Urinary bladder (tissue), 4 donors: ENCODE results near the gene CCDC40. TPM values are rescaled to one million over a fixed set of nuclear protein-coding genes. Genes with fewer than 3 reads are reported as not detected.

Experiments
- DNase-seq: peaks from one replicate; pipeline ENCODE4 v3.0.0-alpha.2; 2015; ENCODE audit errors: extremely low spot score
- H3K27ac ChIP-seq: one replicate; pipeline ENCODE4 v1.5.1; 2013; ENCODE audit warnings: low read depth, mild to moderate bottlenecking, moderate library complexity
- H3K36me3 ChIP-seq: one replicate; pipeline ENCODE4 v1.6.1; 2013; ENCODE audit warnings: mild to moderate bottlenecking, moderate library complexity; ENCODE audit not compliant: insufficient read depth
- H3K4me1 ChIP-seq: one replicate; pipeline ENCODE4 v1.6.1; 2013; ENCODE audit warnings: mild to moderate bottlenecking, moderate library complexity; ENCODE audit not compliant: insufficient read depth
- H3K4me3 ChIP-seq: one replicate; pipeline ENCODE4 v1.5.1; 2013; ENCODE audit warnings: low read depth, low read length
- WGBS: extraction: QIAGEN DNeasy Blood & Tissue Kit; methylation state at CpG from one replicate; pipeline ENCODE4 v1.1.7; 2013; 5-methylcytosine and 5-hydroxymethylcytosine counted together
- polyA plus RNA-seq: library from polyadenylated mRNA; stranded (reverse); fragments of 200-250 nt; gene quantifications from one replicate; pipeline ENCODE4 v1.2.3, GENCODE V29; 2013
- total RNA-seq: library from RNA; depleted of rRNA; stranded (reverse); fragments of >200 nt; gene quantifications from one replicate; pipeline ENCODE4 v1.2.3, GENCODE V29; 2014
- donor health status: healthy with polysubstance abuse.
- donor health status: healthy.

CCDC40 gene
- total and polyA plus RNA-seq, 2 donors, result 2.2 to 8.0 TPM

DNA sequence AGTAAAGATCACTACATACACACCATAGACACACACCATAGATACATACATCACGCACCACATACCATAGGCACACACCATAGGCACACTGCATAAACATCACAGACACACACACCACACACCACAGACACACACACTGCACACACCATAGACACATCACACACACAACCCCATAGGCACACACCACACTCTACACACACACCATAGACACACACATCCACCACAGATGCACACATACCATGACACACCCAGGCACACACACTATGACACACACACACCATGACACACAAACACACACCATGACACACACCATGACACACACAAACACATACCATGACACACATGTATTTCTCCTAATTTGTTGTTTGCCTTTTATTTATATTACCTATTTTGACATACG is 14.8 kb upstream of the CCDC40 start:
- H3K36me3 ChIP-seq, result no peaks in the 10 kb centered on the region
- no peak for DNase-seq
- no peak overlapping the region for H3K27ac ChIP-seq
- H3K4me3 ChIP-seq, result no peak overlapping the region
- 96% methylated on average over 2 of the region's 2 CpGs for WGBS
- peaks cover 2% of the 10 kb centered on the region for H3K4me1 ChIP-seq

GRCh38 chr17:80023481-80024205 is 12.8 kb upstream of the CCDC40 start:
- Histone ChIP-seq H3K4me1 (peaks cover 2% of the 10 kb centered on the region), H3K27ac (no peak overlapping the region), H3K36me3 (no peaks in the 10 kb centered on the region), H3K4me3 (peak overlapping the region; percentile 10)
- no peak for DNase-seq
- WGBS, result 44% methylated on average over 43 of the region's 43 CpGs

DNA sequence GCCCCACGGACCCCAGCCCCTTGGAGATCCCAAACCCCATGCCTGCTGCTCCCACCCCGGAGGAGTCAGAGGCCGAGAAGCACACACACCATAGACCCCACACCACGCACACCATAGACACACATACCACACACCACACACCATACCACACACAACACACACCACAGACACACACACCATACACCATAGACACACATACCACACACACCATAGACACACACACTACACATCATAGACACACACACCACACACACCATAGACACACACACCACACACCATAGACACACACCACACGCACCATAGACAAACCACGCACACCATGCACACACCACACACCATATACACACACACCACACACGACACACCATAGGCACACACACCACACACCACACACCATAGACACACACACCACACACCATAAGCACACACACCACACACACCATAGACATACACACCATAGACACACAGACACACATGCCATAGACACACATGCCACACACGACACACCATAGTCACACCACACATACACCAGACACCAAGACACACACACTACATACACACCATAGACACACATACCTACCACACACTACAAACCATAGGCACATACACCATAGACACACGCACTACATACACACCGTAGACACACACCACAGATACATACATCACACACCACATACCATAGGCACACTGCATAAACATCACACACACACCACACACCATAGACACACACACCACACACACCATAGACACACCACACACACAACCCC is 12.1 kb upstream of the CCDC40 start:
- 49% methylated on average over 10 of the region's 10 CpGs for WGBS
- peaks cover 3% of the 10 kb centered on the region for H3K4me1 ChIP-seq
- DNase-seq, result no peak
- no peak overlapping the region for H3K27ac ChIP-seq
- H3K4me3 ChIP-seq, result peak overlapping the region; percentile 10
- H3K36me3 ChIP-seq, result no peaks in the 10 kb centered on the region

DNA sequence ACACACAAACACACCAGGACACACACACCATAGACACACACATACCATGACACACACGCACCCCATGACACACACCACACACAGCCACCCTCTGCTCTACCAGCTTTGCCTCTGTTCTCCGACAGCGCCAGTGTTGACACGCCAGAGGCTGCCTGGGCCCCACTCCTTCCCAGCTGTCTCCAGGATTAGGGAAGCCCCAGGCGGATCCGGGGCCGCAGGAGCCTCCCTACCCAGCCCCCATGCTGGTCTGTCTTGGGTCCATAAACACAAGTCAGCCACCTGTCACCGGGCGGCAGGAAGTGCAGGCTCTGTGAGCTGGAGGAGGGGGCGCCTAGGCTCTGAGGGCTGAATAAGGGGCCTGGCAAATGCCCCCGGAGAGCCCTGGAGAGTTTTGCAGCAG is 11.3 kb upstream of the CCDC40 start:
- no peak overlapping the region for H3K27ac ChIP-seq
- peaks cover 3% of the 10 kb centered on the region for H3K4me1 ChIP-seq
- H3K4me3 ChIP-seq, result no peak overlapping the region
- WGBS, result 46% methylated on average over 11 of the region's 11 CpGs
- DNase-seq, result no peak
- no peaks in the 10 kb centered on the region for H3K36me3 ChIP-seq

DNA sequence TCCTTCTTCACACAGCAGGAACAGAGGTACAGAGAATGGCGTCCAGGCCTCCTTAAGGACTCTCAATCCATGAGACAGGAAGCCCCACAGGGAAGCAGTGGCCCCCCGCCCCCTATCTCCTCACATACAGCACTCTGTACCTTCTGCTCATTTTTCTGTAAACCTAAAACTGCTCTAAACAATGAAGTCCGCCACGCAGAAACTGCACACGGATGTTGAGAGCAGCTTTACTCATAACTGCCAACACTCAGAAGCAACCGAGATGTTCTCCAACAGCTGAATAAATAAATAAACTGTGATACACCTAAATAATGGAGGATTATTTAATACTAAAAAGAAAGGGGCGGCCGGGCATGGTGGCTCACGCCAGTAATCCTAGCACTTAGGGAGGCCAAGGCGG is 10.6 kb upstream of the CCDC40 start:
- peaks cover 3% of the 10 kb centered on the region for H3K4me1 ChIP-seq
- DNase-seq, result no peak
- H3K4me3 ChIP-seq, result no peak overlapping the region
- H3K27ac ChIP-seq, result no peak overlapping the region
- H3K36me3 ChIP-seq, result no peaks in the 10 kb centered on the region
- WGBS, result 80% methylated on average over 10 of the region's 10 CpGs

DNA sequence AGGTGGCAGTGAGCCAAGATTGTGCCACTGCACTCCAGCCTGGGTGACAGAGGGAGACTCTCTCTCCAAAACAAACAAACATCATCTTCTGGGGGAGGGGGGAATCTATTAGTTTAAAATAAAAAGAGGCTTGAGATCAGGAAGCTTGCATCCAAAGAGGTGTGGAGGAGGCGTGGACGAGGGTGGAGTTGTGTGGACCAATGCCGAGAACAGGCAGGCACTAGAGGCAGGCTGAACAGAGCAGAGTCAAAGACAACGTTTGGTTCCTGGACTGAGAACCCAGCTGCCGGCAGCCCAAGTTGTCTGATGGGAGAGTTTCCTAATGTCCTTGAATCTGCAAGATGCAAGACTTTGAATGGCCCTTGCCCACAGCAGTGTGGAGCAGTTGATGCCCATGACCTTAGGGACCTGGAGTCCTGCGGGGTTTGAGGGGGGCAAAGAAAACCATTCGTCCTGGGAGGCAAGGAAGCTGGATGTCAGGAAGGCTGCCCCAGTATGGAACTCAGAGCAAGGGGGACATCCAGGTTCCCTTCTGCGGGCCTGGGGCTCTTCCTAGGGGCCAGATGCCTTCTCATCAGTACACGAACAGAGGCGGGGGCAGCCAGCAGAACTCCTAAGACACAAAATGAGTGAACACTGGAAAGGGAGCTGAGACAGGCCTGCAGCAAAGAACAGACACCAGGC is 9.9 kb upstream of the CCDC40 start:
- H3K4me1 ChIP-seq, result peaks cover 3% of the 10 kb centered on the region

GRCh38 chr17:80027043-80027435 is 9.4 kb upstream of the CCDC40 start:
- Histone ChIP-seq H3K36me3 (no peaks in the 10 kb centered on the region), H3K4me3 (no peak overlapping the region), H3K27ac (no peak overlapping the region), H3K4me1 (peaks cover 3% of the 10 kb centered on the region)
- 97% methylated on average over 8 of the region's 8 CpGs for WGBS
- no peak for DNase-seq

More for the DNA sequence above, 9.9 kb upstream of the CCDC40 start:
- Histone ChIP-seq H3K4me3 (no peak overlapping the region), H3K36me3 (no peaks in the 10 kb centered on the region), H3K27ac (no peak overlapping the region)
- WGBS, result 76% methylated on average over 10 of the region's 10 CpGs
- no peak for DNase-seq

- Histone ChIP-seq H3K36me3 (no peaks in the 10 kb centered on the region), H3K27ac (no peak overlapping the region), H3K4me3 (no peak overlapping the region), H3K4me1 (peaks cover 3% of the 10 kb centered on the region)
- 91% methylated on average over 10 of the region's 10 CpGs for WGBS
- no peak for DNase-seq
Observed at GRCh38 chr17:80028030-80028429, 8.4 kb upstream of the CCDC40 start.

- peaks cover 4% of the 10 kb centered on the region for H3K4me1 ChIP-seq
- WGBS, result 71% methylated on average over 9 of the region's 9 CpGs
- DNase-seq, result no peak
- H3K36me3 ChIP-seq, result no peaks in the 10 kb centered on the region
- H3K27ac ChIP-seq, result no peak overlapping the region
- no peak overlapping the region for H3K4me3 ChIP-seq
Observed at GRCh38 chr17:80029258-80029974, 7.0 kb upstream of the CCDC40 start.

DNA sequence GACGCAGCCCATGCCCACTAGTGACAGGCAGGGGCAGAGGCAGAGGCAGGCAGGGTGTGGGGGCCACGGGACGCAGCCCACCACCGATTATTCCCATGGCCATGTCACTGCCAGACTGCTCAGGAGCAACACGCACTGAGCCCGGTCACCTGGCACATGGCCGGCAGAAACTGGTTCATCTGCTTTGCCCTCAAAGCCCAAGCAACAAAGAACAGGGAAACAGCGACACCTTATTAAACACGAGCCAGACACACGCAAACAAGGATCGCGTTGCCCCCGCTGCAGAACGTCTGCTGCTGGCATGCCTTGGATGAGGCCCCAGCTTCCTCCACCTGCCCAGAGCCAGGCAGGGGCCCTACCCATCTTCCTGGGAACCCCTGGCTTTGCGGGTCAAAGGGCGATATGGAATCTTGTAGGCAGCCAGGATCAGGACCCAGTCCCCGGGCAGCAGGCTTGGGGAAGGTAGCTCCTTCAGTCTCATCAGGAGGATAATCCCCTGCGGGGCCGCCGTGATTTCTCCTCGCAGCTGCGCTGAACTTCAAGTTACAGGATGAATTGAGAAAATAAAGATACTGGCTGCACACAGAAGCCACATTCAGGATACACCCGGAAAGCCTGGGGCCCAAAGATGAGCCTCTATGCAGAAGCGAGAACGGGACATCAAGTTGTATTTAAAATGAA is 5.6 kb upstream of the CCDC40 start:
- no peak for DNase-seq
- 89% methylated on average over 25 of the region's 25 CpGs for WGBS
- Histone ChIP-seq H3K4me1 (peaks cover 4% of the 10 kb centered on the region), H3K4me3 (no peak overlapping the region), H3K27ac (no peak overlapping the region), H3K36me3 (no peaks in the 10 kb centered on the region)

DNA sequence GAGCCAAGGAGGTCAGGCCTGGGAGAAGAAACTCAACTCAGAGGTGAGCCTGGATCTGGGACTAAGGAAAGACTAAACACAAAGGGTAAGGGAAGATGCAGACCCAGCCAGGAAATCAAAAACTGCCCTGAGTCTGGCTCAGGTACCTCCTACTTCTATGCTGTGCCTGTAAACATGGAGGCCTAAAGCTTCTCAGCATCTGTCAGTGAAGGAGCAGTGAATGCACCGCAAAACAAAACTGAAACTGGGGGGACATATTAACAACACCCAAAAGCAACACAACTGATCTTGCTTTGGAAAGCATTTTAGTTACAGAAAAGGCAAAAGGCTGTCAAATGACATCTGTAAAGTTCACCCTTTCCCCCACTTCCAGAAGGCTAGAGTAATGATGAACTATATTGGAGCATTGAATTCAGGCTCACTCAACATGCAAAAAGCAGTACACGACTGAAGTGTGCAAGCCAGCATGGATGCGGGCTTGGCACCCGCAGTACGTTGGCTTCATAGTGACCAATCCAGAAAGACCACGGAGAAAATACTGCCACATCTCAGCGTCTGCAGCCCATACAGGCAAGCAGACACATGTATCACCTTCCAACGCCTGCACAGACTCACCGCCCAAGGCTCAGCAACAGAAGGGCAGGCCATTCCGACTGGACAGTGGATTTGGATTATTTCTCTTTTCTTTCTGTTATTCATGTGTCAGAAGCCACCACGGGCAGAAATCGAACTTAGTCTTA is 4.6 kb upstream of the CCDC40 start:
- no peak for DNase-seq
- WGBS, result 89% methylated on average over 12 of the region's 12 CpGs
- H3K36me3 ChIP-seq, result no peaks in the 10 kb centered on the region
- H3K4me1 ChIP-seq, result peaks cover 2% of the 10 kb centered on the region
- no peak overlapping the region for H3K27ac ChIP-seq
- H3K4me3 ChIP-seq, result no peak overlapping the region

DNA sequence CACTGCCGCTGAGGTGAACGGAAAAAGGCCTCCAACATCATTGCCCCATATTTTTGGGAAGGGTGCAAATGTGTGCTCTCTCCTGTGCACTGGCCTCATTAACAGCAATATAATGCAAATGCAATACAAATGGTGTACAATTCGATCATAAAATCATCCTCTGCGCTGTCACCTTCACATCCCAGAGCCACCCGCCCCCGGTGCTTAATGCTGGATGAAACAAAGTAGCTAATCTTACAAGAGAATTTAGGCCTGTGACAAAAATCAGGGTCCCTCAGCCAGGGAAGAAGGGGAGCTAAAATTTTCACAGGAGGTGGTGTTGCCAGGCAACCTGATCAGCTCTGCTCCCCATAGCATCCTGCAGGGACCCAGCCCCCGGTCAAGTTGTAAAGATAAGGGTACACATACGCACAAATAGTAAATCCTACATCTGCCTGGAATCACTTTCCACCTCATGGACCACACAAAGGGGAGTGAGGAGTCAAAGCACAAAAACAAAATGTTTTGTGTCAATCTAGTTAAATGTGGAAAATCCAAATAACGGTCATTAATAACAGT is 3.7 kb upstream of the CCDC40 start:
- no peak overlapping the region for H3K27ac ChIP-seq
- 94% methylated on average over 9 of the region's 9 CpGs for WGBS
- no peak for DNase-seq
- peaks cover 2% of the 10 kb centered on the region for H3K4me1 ChIP-seq
- no peak overlapping the region for H3K4me3 ChIP-seq
- H3K36me3 ChIP-seq, result no peaks in the 10 kb centered on the region
